Sigmoid colon (tissue), 4 donors: ENCODE measurements around the gene C3orf38.

Experiments used
- CTCF ChIP-seq, 4 experiments: fragments of 450-650 bp in 3 of 4; fragments of 200-600 bp in 1 of 4; IDR thresholded peaks; one replicate each; pipeline ENCODE4 v1.5.1; 2016 to 2019; ENCODE audit warnings: antibody characterized with exemption in 4 of 4, mild to moderate bottlenecking in 3 of 4, moderate library complexity in 2 of 4
- EP300 ChIP-seq, 4 donors: sonication (generic); formaldehyde crosslinking; IDR thresholded peaks; one replicate each; pipeline ENCODE4 v1.6.1; 2017; ENCODE audit warnings: antibody characterized with exemption in 4 of 4

- no peak for TF ChIP-seq CTCF (IDR thresholded peaks at IDR 0.05)
- TF ChIP-seq EP300 (IDR thresholded peaks at IDR 0.05), result no peak
These were observed 48.6 kb upstream of the C3orf38 start for GRCh38 chr3:88101142-88101541.
